ENCODE data around the gene ZNF236. TPM values are rescaled to one million over a fixed set of nuclear protein-coding genes. Genes with fewer than 3 reads are reported as not detected.

The ZNF236 gene
- total and polyA plus RNA-seq, 2 of the 8 experiments (the other 6 are each of a cell fraction or from before 2014, with no cell fraction given) = 6.7 to 14.5 TPM

DNA sequence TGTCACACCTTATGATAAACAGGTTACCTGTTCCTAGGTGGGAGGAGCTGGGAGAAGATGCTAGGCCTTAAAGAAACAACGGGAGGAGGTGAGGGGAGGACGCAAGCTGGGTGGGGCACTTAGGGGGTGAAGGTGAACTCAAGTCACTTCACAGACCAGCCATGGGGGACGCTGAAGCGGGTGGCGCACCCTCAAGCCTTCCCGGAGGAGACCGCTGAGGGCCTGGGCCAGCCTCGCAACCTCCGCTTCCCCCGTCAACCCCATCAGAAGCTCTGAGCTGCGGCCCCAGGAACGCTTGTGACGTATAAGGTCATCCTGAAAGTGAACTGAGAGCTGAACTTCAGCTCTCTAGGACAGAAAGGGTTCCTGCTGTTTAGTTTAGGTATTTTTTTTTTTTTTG, 176.7 kb downstream of the ZNF236 start:
- H3K23me2 ChIP-seq (ENCODE audit: low read depth, low read length) = no peaks in the 10 kb centered on the region
- H3K4ac ChIP-seq (replicated peaks; ENCODE audit: insufficient read length, low read depth, low read length) = no peak overlapping the region
- DNase-seq (ENCODE audit: low read depth in 1 of 2, low spot score in 2 of 2) (no peak), FAIRE-seq (no peak)
- H3K23ac ChIP-seq (ENCODE audit: insufficient read length) = no peak overlapping the region
- no peaks in the 10 kb centered on the region for H3K27me3 ChIP-seq (replicated peaks in 1 of 4; ENCODE audit: control insufficient read depth in 3 of 4, extremely low read depth in 1 of 4, insufficient read depth in 3 of 4, low read length in 3 of 4)
- H4K8ac ChIP-seq (ENCODE audit: extremely low read depth, insufficient read depth, low read length) = no peak overlapping the region
- no peak overlapping the region for H2BK20ac ChIP-seq (ENCODE audit: low read length)
- no peak overlapping the region for H4K5ac ChIP-seq (ENCODE audit: insufficient read length, low read depth, low read length)
- H2BK15ac ChIP-seq (ENCODE audit: low read length) = no peak overlapping the region
- no peak overlapping the region for H2BK12ac ChIP-seq (ENCODE audit: low read depth, low read length)
- no peak overlapping the region for H2AK5ac ChIP-seq (ENCODE audit: low read depth, low read length)
- H2BK5ac ChIP-seq (ENCODE audit: low read depth, low read length) = no peak overlapping the region
- no peak overlapping the region for H3K4me2 ChIP-seq (ENCODE audit: insufficient read depth in 1 of 2, low read depth in 2 of 2, low read length in 2 of 2)
- 85% methylated on average over 11 of the region's 13 CpGs; no CpG with 5 or more reads in 1 of the 2 experiments for WGBS, 2 experiments (ENCODE audit: extremely low coverage in 1 of 2, insufficient coverage in 1 of 2, insufficient read length in 1 of 2, insufficient replicate concordance in 2 of 2, low coverage in 1 of 2, low lambda C conversion rate in 2 of 2, missing lambda C conversion rate in 1 of 2)
- no peaks in the 10 kb centered on the region for H3K36me3 ChIP-seq (ENCODE audit: control insufficient read depth in 2 of 4, insufficient read depth in 4 of 4, low read length in 3 of 4)
- no peaks in the 10 kb centered on the region for H3K4me1 ChIP-seq (replicated peaks in 1 of 4; ENCODE audit: control insufficient read depth in 3 of 4, insufficient read depth in 4 of 4, low read length in 3 of 4)
- ChIA-PET CTCF (ENCODE audit: partially characterized antibody) (interaction anchor here (0.6 to 4.4 kb wide), 21 partner anchors 7 to 565 kb away, joined by 3 to 38 read pairs (median 7); no protein-coding TSS in a partner anchor), POLR2A (ENCODE audit: partially characterized antibody) (no interaction called here)
- H3K79me1 ChIP-seq (ENCODE audit: low read depth, low read length) = no peaks in the 10 kb centered on the region
- no peak overlapping the region for H4K91ac ChIP-seq (replicated peaks; ENCODE audit: insufficient read length, low read length)
- no peaks in the 10 kb centered on the region for H3K9me3 ChIP-seq (ENCODE audit: insufficient read depth in 2 of 2, low read depth in 1 of 2, low read length in 1 of 2)
- H3K79me2 ChIP-seq (ENCODE audit: control insufficient read depth in 1 of 2, insufficient read depth in 2 of 2, low read length in 2 of 2) = no peaks in the 10 kb centered on the region
- H4K20me1 ChIP-seq (replicated peaks in 1 of 2; ENCODE audit: control insufficient read depth in 1 of 2, insufficient read depth in 2 of 2, low read length in 2 of 2) = no peaks in the 10 kb centered on the region
- no peak overlapping the region for H3K9ac ChIP-seq (replicated peaks in 1 of 4; ENCODE audit: extremely low read depth in 1 of 4, low read depth in 3 of 4, low read length in 3 of 4)
- no peak overlapping the region for H3K27ac ChIP-seq (ENCODE audit: low read depth, low read length)
- no peak overlapping the region for H2BK120ac ChIP-seq (replicated peaks; ENCODE audit: low read depth, low read length)
- H3K4me3 ChIP-seq (ENCODE audit: extremely low read depth in 1 of 4, insufficient read depth in 2 of 4, low read depth in 3 of 4, low read length in 4 of 4) = no peak overlapping the region
- no peak overlapping the region for H3K18ac ChIP-seq (ENCODE audit: extremely low read depth, low read length)
- H2AFZ ChIP-seq (ENCODE audit: low read length) = no peak overlapping the region
- H3K14ac ChIP-seq (ENCODE audit: insufficient read length) = no peak overlapping the region
- no peak overlapping the region for H3K56ac ChIP-seq (replicated peaks; ENCODE audit: insufficient read length, low read depth, low read length)
- TF ChIP-seq FOSL1 (IDR thresholded peaks at IDR 0.05; ENCODE audit: insufficient read depth, low read depth, low read length) = no peak
- no peak for TF ChIP-seq POU5F1 (IDR thresholded peaks at IDR 0.05; ENCODE audit: low read depth, low read length)
- no peak for TF ChIP-seq TBP (IDR thresholded peaks at IDR 0.05; ENCODE audit: low read depth, low read length)
- TF ChIP-seq KDM5A (IDR thresholded peaks at IDR 0.05; ENCODE audit: low read length) = no peak
- no peak for TF ChIP-seq SUZ12 (IDR thresholded peaks at IDR 0.05; ENCODE audit: low read length)
- TF ChIP-seq KDM1A (IDR thresholded peaks at IDR 0.05; ENCODE audit: borderline replicate concordance, low read length) = no peak
- TF ChIP-seq SP2 (IDR thresholded peaks at IDR 0.05; ENCODE audit: low read length) = no peak
- no peak for TF ChIP-seq EGR1 (IDR thresholded peaks at IDR 0.05; ENCODE audit: borderline replicate concordance, low read depth, low read length)
- TF ChIP-seq CBX5 (IDR thresholded peaks at IDR 0.05; ENCODE audit: low read depth, low read length) = no peak
- no peak for TF ChIP-seq CBX8 (IDR thresholded peaks at IDR 0.05; ENCODE audit: borderline replicate concordance, low read depth, low read length)
- TF ChIP-seq SIN3A (conservative IDR thresholded peaks at IDR 0.05 in 1 of 2, IDR thresholded peaks at IDR 0.05 in 1 of 2; ENCODE audit: low read depth in 1 of 2, low read length in 2 of 2) = no peak
- TF ChIP-seq HDAC6 (IDR thresholded peaks at IDR 0.05; ENCODE audit: low read depth, low read length) = no peak
- no peak for TF ChIP-seq SP4 (IDR thresholded peaks at IDR 0.05; ENCODE audit: low read length)
- TF ChIP-seq, protein P1, sequence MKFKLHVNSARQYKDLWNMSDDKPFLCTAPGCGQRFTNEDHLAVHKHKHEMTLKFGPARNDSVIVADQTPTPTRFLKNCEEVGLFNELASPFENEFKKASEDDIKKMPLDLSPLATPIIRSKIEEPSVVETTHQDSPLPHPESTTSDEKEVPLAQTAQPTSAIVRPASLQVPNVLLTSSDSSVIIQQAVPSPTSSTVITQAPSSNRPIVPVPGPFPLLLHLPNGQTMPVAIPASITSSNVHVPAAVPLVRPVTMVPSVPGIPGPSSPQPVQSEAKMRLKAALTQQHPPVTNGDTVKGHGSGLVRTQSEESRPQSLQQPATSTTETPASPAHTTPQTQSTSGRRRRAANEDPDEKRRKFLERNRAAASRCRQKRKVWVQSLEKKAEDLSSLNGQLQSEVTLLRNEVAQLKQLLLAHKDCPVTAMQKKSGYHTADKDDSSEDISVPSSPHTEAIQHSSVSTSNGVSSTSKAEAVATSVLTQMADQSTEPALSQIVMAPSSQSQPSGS (IDR thresholded peaks at IDR 0.05; ENCODE audit: low read length) = no peak

Measured in H1 (cell line).